Posterior cingulate gyrus (tissue), 11 donors: ENCODE measurements around the gene RASA3.
"Not testable (repeated sequence)": the region's sequence is repeated elsewhere in the genome, so short reads cannot be mapped to it uniquely, and the experiment has no call there.

Experiments used
- DNase-seq, 10 donors: peaks; one replicate each; pipeline versions ENCODE4 v3.0.0 to v3.0.0-alpha.2; 2020 to 2021; ENCODE audit warnings: mixed read lengths in 3 of 10
- intact Hi-C: fragments of 100-400 bp; cut with DNase I; formaldehyde crosslinking; loops from one replicate; pipeline ENCODE4 v1.15.1; 2023

The RASA3 gene

GRCh38 chr13:114106526-114106925, 25.9 kb downstream of the RASA3 start:
- DNase-seq = peak in 4 of 10 donors; percentile 0 to 22 (median 6)
- intact Hi-C loops = no loop called here

- peak in 5 of 10 donors; percentile 1 to 64 (median 11) for DNase-seq
Observed at GRCh38 chr13:114105521-114106225, 26.8 kb downstream of the RASA3 start.

GRCh38 chr13:114104655-114105520, 27.5 kb downstream of the RASA3 start:
- DNase-seq = peak in 5 of 10 donors; percentile 2 to 75 (median 55)
- intact Hi-C loops = no loop called here

More at GRCh38 chr13:114105521-114106225, 26.8 kb downstream of the RASA3 start:
- intact Hi-C loops = no loop called here

- DNase-seq = peak in 6 of 10 donors; percentile 0 to 69 (median 36)
- intact Hi-C loops = no loop called here
Observed at GRCh38 chr13:114103801-114104654, 28.4 kb downstream of the RASA3 start.

- intact Hi-C loops = not testable (repeated sequence)
- peak in 2 of 10 donors; percentile 40 to 64 for DNase-seq
Observed at GRCh38 chr13:114103289-114103621, 29.2 kb downstream of the RASA3 start.

- intact Hi-C loops = no loop called here
- DNase-seq = peak in 6 of 10 donors; percentile 3 to 84 (median 36)
Observed at GRCh38 chr13:114102521-114103288, 29.7 kb downstream of the RASA3 start.

GRCh38 chr13:114102131-114102520, 30.3 kb downstream of the RASA3 start:
- intact Hi-C loops = no loop called here
- peak in 6 of 10 donors; percentile 2 to 87 (median 44) for DNase-seq

GRCh38 chr13:114101358-114102130, 30.9 kb downstream of the RASA3 start:
- peak in 6 of 10 donors; percentile 11 to 86 (median 50) for DNase-seq
- intact Hi-C loops = no loop called here

GRCh38 chr13:114100446-114101357, 31.7 kb downstream of the RASA3 start:
- peak; percentile 11 to 92 (median 54) for DNase-seq
- intact Hi-C loops = no loop called here

- intact Hi-C loops = no loop called here
- DNase-seq = peak in 6 of 10 donors; percentile 6 to 89 (median 48)
Observed at GRCh38 chr13:114099918-114100445, 32.4 kb downstream of the RASA3 start.

GRCh38 chr13:114099191-114099590, 33.2 kb downstream of the RASA3 start:
- peak; percentile 34 to 96 (median 73) for DNase-seq
- intact Hi-C loops = no loop called here

- peak in 2 of 10 donors; percentile 2 to 15 for DNase-seq
- intact Hi-C loops = not testable (repeated sequence)
Observed at GRCh38 chr13:114098689-114099056, 33.8 kb downstream of the RASA3 start.

- peak in 5 of 10 donors; percentile 7 to 83 (median 71) for DNase-seq
Observed at GRCh38 chr13:114097893-114098688, 34.3 kb downstream of the RASA3 start.

GRCh38 chr13:114097212-114097892, 35.1 kb downstream of the RASA3 start:
- intact Hi-C loops = no loop called here
- DNase-seq = peak in 4 of 10 donors; percentile 25 to 89 (median 78)

More at GRCh38 chr13:114097893-114098688, 34.3 kb downstream of the RASA3 start:
- intact Hi-C loops = no loop called here

- DNase-seq = peak in 2 of 10 donors; percentile 53 to 55
- intact Hi-C loops = no loop called here
Observed at GRCh38 chr13:114096811-114097211, 35.6 kb downstream of the RASA3 start.

- DNase-seq = peak in 3 of 10 donors; percentile 67 to 83 (median 76)
- intact Hi-C loops = no loop called here
Observed at GRCh38 chr13:114096031-114096485, 36.4 kb downstream of the RASA3 start.
